WERI-Rb-1 (cell line): ENCODE data around the gene ZNF3.
A peak's percentile ranks its signal among the peaks of the same experiment; 100 is the strongest.
"Not testable (repeated sequence)": the region's sequence is repeated elsewhere in the genome, so short reads cannot be mapped to it uniquely, and the experiment has no call there.

Source experiments
- DNase-seq: peaks from one replicate; pipeline ENCODE4 v3.0.0-alpha.2; 2020
- H3K27ac ChIP-seq: fragments of 250-450 bp; sonication (Bioruptor Pico); 2 replicates; pipeline ENCODE4 v1.5.1; 2020; ENCODE audit warnings: mild to moderate bottlenecking, moderate library complexity
- H3K27me3 ChIP-seq: fragments of 250-450 bp; sonication (Bioruptor Pico); 2 replicates; pipeline ENCODE4 v1.5.1; 2021; ENCODE audit warnings: mild to moderate bottlenecking, low read depth, moderate library complexity; ENCODE audit not compliant: insufficient read depth, severe bottlenecking
- H3K36me3 ChIP-seq: fragments of 250-450 bp; sonication (Bioruptor Pico); 2 replicates; pipeline ENCODE4 v1.5.1; 2020; ENCODE audit warnings: mild to moderate bottlenecking, moderate library complexity
- H3K4me3 ChIP-seq: 2 replicates; pipeline ENCODE4 v1.5.1; 2011; ENCODE audit warnings: low read depth, mild to moderate bottlenecking, control low read depth, low read length
- H3K9me3 ChIP-seq: fragments of 250-450 bp; sonication (Bioruptor Pico); 2 replicates; pipeline ENCODE4 v1.5.1; 2021; ENCODE audit warnings: mild to moderate bottlenecking, moderate library complexity; ENCODE audit not compliant: severe bottlenecking
- TF ChIP-seq, protein P1 (sequence below): IDR thresholded peaks from 2 replicates; pipeline ENCODE4 v1.5.1; 2011; ENCODE audit warnings: low read depth, mild to moderate bottlenecking, control low read depth, inconsistent platforms, low read length

Gene ZNF3

DNA sequence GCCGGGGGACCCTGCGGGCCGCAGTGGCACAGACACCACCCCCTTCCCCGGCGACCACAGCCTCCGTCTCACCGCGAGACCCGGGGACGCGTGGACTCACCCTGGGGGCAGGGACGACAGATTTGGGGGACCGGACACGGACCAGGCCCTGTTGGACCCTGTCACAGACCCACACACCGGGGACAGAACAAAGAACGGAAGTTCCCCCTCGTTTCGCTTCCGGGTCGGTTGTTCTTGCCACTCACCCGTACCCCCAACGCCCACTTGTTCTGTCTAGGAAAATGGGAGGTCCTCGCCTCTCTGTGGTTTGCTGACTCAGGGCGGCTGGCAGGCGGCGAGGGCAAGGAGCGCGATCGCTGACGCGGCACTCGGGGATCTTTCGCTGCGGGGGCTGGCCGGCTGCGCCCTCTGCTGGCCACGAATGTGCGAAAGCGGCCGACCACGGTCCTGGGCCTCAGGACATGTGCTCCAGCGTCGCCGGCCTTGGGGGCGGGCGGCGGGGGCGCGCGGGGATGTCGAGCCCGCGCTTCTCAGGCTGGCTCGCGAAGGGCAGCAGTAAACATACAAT lies at the start of gene ZNF3:
TSS of gene ZNF3 (minus strand) at position 189 of the 568 bp plus-strand sequence. CDS start 4,366 bp downstream, outside the sequence.
- Histone ChIP-seq H3K36me3 (peaks cover 40% of the 10 kb centered on the region), H3K27ac (peak within 1 kb of the TSS; percentile 93), H3K4me3 (peak within 1 kb of the TSS; percentile 99), H3K27me3 (no peaks in the 10 kb centered on the region), H3K9me3 (no peaks in the 10 kb centered on the region)
- TF ChIP-seq, protein P1, sequence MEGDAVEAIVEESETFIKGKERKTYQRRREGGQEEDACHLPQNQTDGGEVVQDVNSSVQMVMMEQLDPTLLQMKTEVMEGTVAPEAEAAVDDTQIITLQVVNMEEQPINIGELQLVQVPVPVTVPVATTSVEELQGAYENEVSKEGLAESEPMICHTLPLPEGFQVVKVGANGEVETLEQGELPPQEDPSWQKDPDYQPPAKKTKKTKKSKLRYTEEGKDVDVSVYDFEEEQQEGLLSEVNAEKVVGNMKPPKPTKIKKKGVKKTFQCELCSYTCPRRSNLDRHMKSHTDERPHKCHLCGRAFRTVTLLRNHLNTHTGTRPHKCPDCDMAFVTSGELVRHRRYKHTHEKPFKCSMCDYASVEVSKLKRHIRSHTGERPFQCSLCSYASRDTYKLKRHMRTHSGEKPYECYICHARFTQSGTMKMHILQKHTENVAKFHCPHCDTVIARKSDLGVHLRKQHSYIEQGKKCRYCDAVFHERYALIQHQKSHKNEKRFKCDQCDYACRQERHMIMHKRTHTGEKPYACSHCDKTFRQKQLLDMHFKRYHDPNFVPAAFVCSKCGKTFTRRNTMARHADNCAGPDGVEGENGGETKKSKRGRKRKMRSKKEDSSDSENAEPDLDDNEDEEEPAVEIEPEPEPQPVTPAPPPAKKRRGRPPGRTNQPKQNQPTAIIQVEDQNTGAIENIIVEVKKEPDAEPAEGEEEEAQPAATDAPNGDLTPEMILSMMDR = peak; percentile 88
- peak; percentile 99 for DNase-seq

DNA sequence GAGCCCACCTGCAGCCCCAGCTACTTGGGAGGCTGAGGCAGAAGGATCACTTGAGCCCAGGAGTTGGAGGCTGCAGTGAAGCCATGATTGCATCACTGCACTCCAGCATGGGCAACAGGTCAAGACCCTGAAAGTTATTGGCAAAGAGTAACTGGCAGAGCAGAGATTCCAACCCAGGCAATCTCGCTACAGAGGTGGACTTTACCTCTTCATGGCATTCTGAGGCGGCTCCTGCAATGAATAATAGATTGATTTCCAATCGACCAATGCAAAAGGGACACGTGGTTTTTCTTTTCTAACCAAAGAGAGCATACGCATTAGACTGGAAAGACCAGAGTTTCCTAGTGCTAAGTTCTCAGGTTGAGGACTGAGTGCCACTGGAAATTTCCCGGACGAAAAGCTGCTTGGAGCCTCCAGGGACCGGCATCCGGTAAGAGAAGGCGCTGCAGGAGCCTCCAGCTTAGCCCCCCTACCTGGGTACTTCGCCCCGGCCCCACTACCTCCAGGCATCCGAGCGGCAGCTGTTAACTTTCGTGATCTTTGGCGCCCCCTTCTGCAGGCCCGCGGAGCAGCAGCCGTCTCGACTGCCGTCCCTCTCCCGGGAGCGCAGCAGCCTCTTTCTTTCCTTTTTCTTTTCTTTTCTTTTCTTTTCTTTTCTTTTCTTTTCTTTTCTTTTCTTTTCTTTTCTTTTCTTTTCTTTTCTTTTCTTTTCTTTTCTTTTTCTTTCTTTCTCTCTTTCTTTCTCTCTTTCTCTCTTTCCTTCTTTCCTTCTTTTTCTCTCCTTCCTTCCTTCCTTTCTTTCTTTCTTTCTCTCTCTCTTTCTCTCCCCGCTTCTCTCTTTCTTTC lies 49.3 kb upstream of the ZNF3 start:
- DNase-seq = peak; percentile 89
- TF ChIP-seq, protein P1 = peak; percentile 81
- no peaks in the 10 kb centered on the region for H3K27me3 ChIP-seq
- H3K9me3 ChIP-seq = no peaks in the 10 kb centered on the region
- H3K4me3 ChIP-seq = no peak overlapping the region
- H3K27ac ChIP-seq = no peak overlapping the region
- no peaks in the 10 kb centered on the region for H3K36me3 ChIP-seq

DNA sequence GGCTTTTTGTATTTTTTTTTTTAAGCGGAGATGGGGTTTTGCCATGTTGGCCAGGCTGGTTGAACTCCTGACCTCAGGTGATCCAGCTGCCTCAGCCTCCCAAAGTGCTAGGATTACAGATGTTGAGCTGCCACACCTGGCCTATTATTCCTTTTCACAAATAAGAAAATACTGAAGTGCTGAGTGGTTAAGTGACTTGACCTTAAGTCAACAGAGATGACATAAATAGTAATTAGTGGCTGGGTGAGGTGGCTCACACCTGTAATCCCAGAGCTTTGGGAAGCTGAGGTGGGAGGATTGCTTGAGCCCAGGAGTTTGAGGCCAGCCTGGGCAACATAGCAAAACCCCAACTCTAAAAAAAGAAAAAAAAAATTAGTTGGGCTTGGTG lies 48.7 kb upstream of the ZNF3 start:
- H3K36me3 ChIP-seq, H3K9me3 ChIP-seq, DNase-seq, H3K27me3 ChIP-seq, H3K27ac ChIP-seq, H3K4me3 ChIP-seq: not testable (repeated sequence)

DNA sequence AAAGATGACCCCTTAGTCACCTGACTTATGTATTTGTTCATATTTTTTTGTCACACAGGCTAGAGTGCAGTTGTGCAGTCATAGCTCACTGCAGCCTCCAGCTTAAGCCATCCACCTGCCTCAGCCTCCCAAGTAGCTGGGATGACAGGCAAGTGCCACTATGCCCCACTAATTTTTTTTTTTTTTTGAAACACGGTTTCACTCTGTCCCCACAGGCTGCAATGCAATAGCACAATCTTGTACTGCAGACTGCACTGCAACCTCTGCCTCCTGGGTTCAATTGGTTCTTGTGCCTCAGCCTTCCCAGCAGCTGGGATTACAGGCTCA lies 47.1 kb upstream of the ZNF3 start:
- Histone ChIP-seq H3K27ac (no peak overlapping the region), H3K9me3 (no peaks in the 10 kb centered on the region), H3K4me3 (no peak overlapping the region), H3K36me3 (peaks cover 8% of the 10 kb centered on the region; the same call in 1 of the 2 replicates), H3K27me3 (no peaks in the 10 kb centered on the region)
- no peak for DNase-seq
- TF ChIP-seq, protein P1 = no peak

DNA sequence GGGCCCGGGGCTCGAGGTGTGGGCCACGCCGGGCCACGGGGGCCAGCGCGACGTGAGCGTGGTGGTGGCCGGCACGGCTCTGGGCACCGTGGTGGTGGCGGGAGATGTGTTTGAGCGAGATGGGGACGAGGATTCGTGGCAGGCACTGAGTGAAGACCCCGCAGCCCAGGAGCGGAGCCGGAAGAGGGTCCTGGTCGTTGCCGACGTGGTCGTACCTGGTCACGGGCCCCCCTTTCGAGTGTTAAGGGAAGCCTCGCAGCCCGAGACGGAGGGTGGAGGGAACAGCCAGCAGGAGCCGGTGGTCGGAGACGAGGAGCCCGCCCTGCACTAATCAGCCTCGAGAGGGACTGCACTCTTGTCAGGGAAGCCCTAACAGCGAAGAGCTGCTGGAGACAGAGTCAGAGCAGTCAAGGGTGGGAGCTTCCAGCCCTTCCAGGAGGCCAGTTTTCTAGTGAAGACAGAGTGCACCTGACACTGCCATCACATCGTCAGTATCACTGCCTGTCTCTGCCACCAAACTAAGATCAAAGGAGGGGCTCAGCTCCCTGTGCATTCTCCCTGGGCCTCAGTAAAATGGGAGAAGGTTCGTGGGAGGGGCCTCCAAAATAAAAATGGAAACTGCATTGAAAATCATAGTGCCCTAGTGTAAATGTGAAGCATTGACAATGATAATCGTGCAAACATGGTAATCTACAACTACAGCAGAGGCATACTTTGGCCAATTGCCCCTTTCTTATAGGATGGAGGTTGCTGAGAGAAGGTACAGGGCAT lies 46.5 kb upstream of the ZNF3 start:
- peaks cover 8% of the 10 kb centered on the region; the same call in 1 of the 2 replicates for H3K36me3 ChIP-seq
- H3K27me3 ChIP-seq = no peaks in the 10 kb centered on the region
- TF ChIP-seq, protein P1 = no peak
- no peaks in the 10 kb centered on the region for H3K9me3 ChIP-seq
- H3K4me3 ChIP-seq = peak overlapping the region; percentile 95
- peak overlapping the region; percentile 91 for H3K27ac ChIP-seq
- peak; percentile 32 for DNase-seq
